GM23338 (cell line): ENCODE data around the gene DNAH10. TPM values are rescaled to one million over a fixed set of nuclear protein-coding genes. Genes with fewer than 3 reads are reported as not detected.

Experiments
- ATAC-seq: fragments of 200-7000 bp; cut with Tn5 transposase; 3 replicates; pipeline ENCODE4 v1.9.1; 2020
- DNase-seq: peaks from one replicate; pipeline ENCODE4 v3.0.0-alpha.2; 2015; ENCODE audit warnings: low spot score
- H2AFZ ChIP-seq: fragments of 200-600 bp; sonication (generic); 2 replicates; pipeline ENCODE4 v1.8.0; 2016; ENCODE audit warnings: antibody characterized with exemption, mild to moderate bottlenecking, moderate library complexity
- H3F3A ChIP-seq: fragments of 200-600 bp; sonication (generic); replicated peaks from 2 replicates; pipeline ENCODE4 v1.8.0; 2017; ENCODE audit warnings: antibody characterized with exemption, mixed run types, low read depth
- H3K27ac ChIP-seq: fragments of 200-600 bp; sonication (generic); 2 replicates; pipeline ENCODE4 v1.6.1; 2016; ENCODE audit warnings: low read depth
- H3K27me3 ChIP-seq: fragments of 200-600 bp; sonication (generic); 2 replicates; pipeline ENCODE4 v1.8.0; 2016; ENCODE audit warnings: mild to moderate bottlenecking, mixed run types, moderate library complexity; ENCODE audit not compliant: insufficient read depth
- H3K36me3 ChIP-seq: fragments of 200-600 bp; sonication (generic); 2 replicates; pipeline ENCODE4 v1.8.0; 2016; ENCODE audit warnings: mild to moderate bottlenecking; ENCODE audit not compliant: insufficient read depth
- H3K4me1 ChIP-seq: fragments of 200-600 bp; sonication (generic); 2 replicates; pipeline ENCODE4 v1.8.0; 2016; ENCODE audit warnings: mild to moderate bottlenecking, moderate library complexity; ENCODE audit not compliant: insufficient read depth
- H3K4me2 ChIP-seq: fragments of 200-600 bp; sonication (generic); 2 replicates; pipeline ENCODE4 v1.7.1; 2017; ENCODE audit warnings: mixed run types
- H3K4me3 ChIP-seq: fragments of 200-600 bp; sonication (generic); 2 replicates; pipeline ENCODE4 v1.6.1; 2016; ENCODE audit warnings: mixed run types
- H3K79me2 ChIP-seq: fragments of 200-600 bp; sonication (generic); replicated peaks from 2 replicates; pipeline ENCODE4 v1.8.0; 2017; ENCODE audit warnings: mild to moderate bottlenecking; ENCODE audit not compliant: insufficient read depth
- H3K9me2 ChIP-seq: fragments of 200-600 bp; sonication (generic); 2 replicates; pipeline ENCODE4 v1.8.0; 2017; ENCODE audit not compliant: insufficient read depth
- H4K20me1 ChIP-seq: fragments of 200-600 bp; sonication (generic); replicated peaks from 2 replicates; pipeline ENCODE4 v1.8.0; 2017; ENCODE audit warnings: mild to moderate bottlenecking; ENCODE audit not compliant: insufficient read depth
- H3K27ac Mint-ChIP-seq: 2 replicates; pipeline ENCODE4 v1.8.0; 2020; ENCODE audit warnings: inconsistent platforms, mild to moderate bottlenecking, moderate library complexity, mixed read lengths
- H3K27me3 Mint-ChIP-seq: 3 replicates; pipeline ENCODE4 v1.8.0; 2022; ENCODE audit warnings: low read depth, mild to moderate bottlenecking, moderate library complexity, mixed read lengths, inconsistent platforms; ENCODE audit not compliant: insufficient read depth, poor library complexity
- H3K36me3 Mint-ChIP-seq: 3 replicates; pipeline ENCODE4 v1.8.0; 2021; ENCODE audit warnings: low read depth, mild to moderate bottlenecking, inconsistent platforms, moderate library complexity, mixed read lengths
- H3K4me1 Mint-ChIP-seq: 3 replicates; pipeline ENCODE4 v1.8.0; 2020; ENCODE audit warnings: mild to moderate bottlenecking, inconsistent platforms, mixed read lengths
- H3K4me3 Mint-ChIP-seq: 3 replicates; pipeline ENCODE4 v1.8.0; 2021; ENCODE audit warnings: moderate library complexity, mild to moderate bottlenecking, inconsistent platforms, mixed read lengths
- H3K9me3 Mint-ChIP-seq: 3 replicates; pipeline ENCODE4 v1.8.0; 2020; ENCODE audit warnings: moderate library complexity, mild to moderate bottlenecking, inconsistent platforms, mixed read lengths
- CTCF ChIP-seq, 2 experiments: fragments of 200-600 bp in 1 of 2; sonication (generic) in 1 of 2; conservative IDR thresholded peaks; 2 replicates each; pipeline versions ENCODE4 v1.5.1 to v1.6.1; 2016 to 2017; ENCODE audit warnings: antibody characterized with exemption in 2 of 2, low read depth in 2 of 2, mild to moderate bottlenecking in 2 of 2, moderate library complexity in 1 of 2
- EZH2phosphoT487 ChIP-seq: fragments of 200-600 bp; sonication (generic); IDR thresholded peaks from one replicate; pipeline ENCODE4 v1.8.1; 2018; ENCODE audit warnings: antibody characterized with exemption; ENCODE audit not compliant: unreplicated experiment
- JUNB ChIP-seq: IDR thresholded peaks from one replicate; pipeline ENCODE4 v1.6.1; 2016; ENCODE audit warnings: antibody characterized with exemption; ENCODE audit not compliant: unreplicated experiment
- NANOG ChIP-seq: IDR thresholded peaks from 2 replicates; pipeline ENCODE4 v1.6.1; 2016; ENCODE audit warnings: antibody characterized with exemption, borderline replicate concordance
- POLR2AphosphoS5 ChIP-seq: IDR thresholded peaks from 2 replicates; pipeline ENCODE4 v1.6.1; 2016; ENCODE audit warnings: antibody characterized with exemption, low read depth
- STAT1 ChIP-seq: IDR thresholded peaks from one replicate; pipeline ENCODE4 v1.6.1; 2016; ENCODE audit warnings: antibody characterized with exemption; ENCODE audit not compliant: unreplicated experiment
- ZNF331 ChIP-seq: fragments of 250-450 bp; sonication (Bioruptor Pico); IDR thresholded peaks from 2 replicates; pipeline ENCODE4 v1.5.0; 2020; ENCODE audit warnings: low read depth, mild to moderate bottlenecking, moderate library complexity
- ZNF462 ChIP-seq: fragments of 250-450 bp; sonication (Bioruptor Pico); IDR thresholded peaks from 2 replicates; pipeline ENCODE4 v1.5.0; 2020; ENCODE audit warnings: mild to moderate bottlenecking, moderate library complexity
- polyA plus RNA-seq: library from polyadenylated mRNA; unstranded; fragments of >200 nt; fragmentation: Nextera tagmentation; extraction: Ambion mirVana; gene quantifications from 2 replicates; pipeline ENCODE4 v1.2.1, GENCODE V29; 2016
- total RNA-seq: library from RNA; depleted of rRNA; stranded (reverse); fragments of >200 nt; shearing (Covaris generic); gene quantifications from 2 replicates; pipeline ENCODE4 v1.2.3, GENCODE V29; 2014

DNAH10 gene
- total and polyA plus RNA-seq, 2 experiments from 2014 or later = 0.03 TPM

GRCh38 chr12:123805173-123805572 is 43.1 kb downstream of the DNAH10 start (continued):
- no peak for TF ChIP-seq ZNF331 (CRISPR knock-in tag)
- TF ChIP-seq EZH2phosphoT487 = no peak
- no peak for TF ChIP-seq ZNF462 (CRISPR knock-in tag)
- no peak for TF ChIP-seq CTCF (conservative IDR thresholded peaks at IDR 0.05; ENCODE audit: low read depth in 2 of 2)
- no peak for TF ChIP-seq POLR2AphosphoS5
- TF ChIP-seq STAT1 = no peak
- TF ChIP-seq NANOG = no peak

GRCh38 chr12:123807002-123807401 is 44.9 kb downstream of the DNAH10 start:
- Mint-ChIP-seq H3K4me3 (no peak overlapping the region; the same call in 2 of the 3 replicates), H3K36me3 (no peaks in the 10 kb centered on the region), H3K9me3 (no peaks in the 10 kb centered on the region), H3K27me3 (peaks cover 14% of the 10 kb centered on the region), H3K4me1 (peaks cover 4% of the 10 kb centered on the region; the same call in 2 of the 3 replicates), H3K27ac (no peak overlapping the region)
- Histone ChIP-seq H3K4me2 (no peak overlapping the region), H3K9me2 (no peaks in the 10 kb centered on the region), H2AFZ (no peak overlapping the region), H3K27me3 (no peaks in the 10 kb centered on the region), H3K4me3 (no peak overlapping the region), H4K20me1 (no peaks in the 10 kb centered on the region), H3K79me2 (no peaks in the 10 kb centered on the region), H3K27ac (no peak overlapping the region), H3K4me1 (no peaks in the 10 kb centered on the region), H3K36me3 (no peaks in the 10 kb centered on the region), H3F3A (no peaks in the 10 kb centered on the region)
- DNase-seq (no peak), ATAC-seq (no peak)
- no peak for TF ChIP-seq JUNB
- no peak for TF ChIP-seq ZNF331 (CRISPR knock-in tag)
- no peak for TF ChIP-seq POLR2AphosphoS5
